H1 (cell line): ENCODE results near the gene CRCP. TPM values are rescaled to one million over a fixed set of nuclear protein-coding genes. Genes with fewer than 3 reads are reported as not detected.

Experiments used
- CREB1 ChIP-seq: IDR thresholded peaks from 2 replicates; pipeline ENCODE4 v1.6.1; 2012; ENCODE audit warnings: inconsistent platforms
- SUZ12 ChIP-seq: fragments of 200-600 bp; sonication (generic); IDR thresholded peaks from 2 replicates; pipeline ENCODE4 v1.6.1; 2012; ENCODE audit warnings: mild to moderate bottlenecking, inconsistent platforms, low read length, moderate library complexity, mixed read lengths
- polyA plus RNA-seq, 7 experiments: library from polyadenylated mRNA; depleted of rRNA in 3 of 7; stranded (reverse) in 5 of 7; unstranded in 2 of 7; fragments of >200 nt in 5 of 7; fragments of 200-250 nt in 2 of 7; gene quantifications; 1 replicate in 5 of 7; 2 replicates in 1 of 7; 4 replicates in 1 of 7; pipeline versions ENCODE4 v1.2.1 to v1.2.3, GENCODE V29; 2011 to 2013; ENCODE audit warnings: missing spikeins in 2 of 7, mixed read lengths in 2 of 7
- total RNA-seq: library from RNA; stranded (reverse); fragmentation: NEBNext Ultra II Directional; extraction: Animal tissue kit (Norgen Biotek cat#: 25700); gene quantifications from 2 replicates; pipeline ENCODE4 v1.2.1, GENCODE V29; 2021

CRCP gene
- total and polyA plus RNA-seq, 2 of the 8 experiments (the other 6 are each of a cell fraction or from before 2014, with no cell fraction given): 15.0 to 29.3 TPM

- TF ChIP-seq SUZ12: no peak
- TF ChIP-seq CREB1: no peak
These were observed 30.9 kb downstream of the CRCP start (continued) for GRCh38 chr7:66145400-66146104.
